ENCODE results near the gene TFR2. TPM values are rescaled to one million over a fixed set of nuclear protein-coding genes. Genes with fewer than 3 reads are reported as not detected.

Gene TFR2
- total RNA-seq, 4 donors from 2014 or later = 0.43 to 2.0 TPM; not detected in 2

DNA sequence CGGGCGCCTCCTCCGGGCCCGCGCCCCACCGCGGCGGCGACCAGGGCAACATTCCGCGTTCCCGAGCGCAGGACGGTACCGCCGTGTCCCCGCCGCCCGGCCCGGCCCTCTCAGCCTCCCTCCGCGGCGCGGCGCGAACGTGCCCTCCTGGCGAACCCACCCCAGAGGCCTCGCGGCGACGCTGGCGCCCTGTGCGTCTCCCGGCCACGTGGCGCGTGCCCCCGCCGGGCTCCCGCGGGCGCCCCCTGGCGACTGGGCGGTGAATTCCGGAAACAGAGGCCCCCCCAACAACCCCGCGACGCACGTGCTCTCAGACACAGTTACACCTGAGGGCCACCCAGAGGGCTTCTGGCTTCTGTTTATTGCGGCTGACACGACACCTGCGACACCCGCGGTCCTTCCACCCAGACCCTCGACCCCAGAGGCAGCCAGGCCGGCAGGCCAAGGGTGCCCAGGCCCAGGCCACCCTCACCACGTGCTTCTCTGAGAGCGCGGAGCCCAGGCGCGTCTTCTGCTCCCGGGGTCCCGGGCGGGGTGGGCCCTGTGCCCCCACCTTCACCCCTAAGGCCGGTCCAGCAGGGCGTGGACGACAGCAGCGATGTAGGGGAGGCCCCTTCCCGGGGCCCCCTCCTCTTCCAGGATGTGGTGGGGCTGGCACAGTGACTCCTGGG, 67.5 kb downstream of the TFR2 start, which contains the start of gene SAP25:
Gene SAP25, minus strand, starts transcription at position 210 of the 671 bp plus-strand sequence. Its CDS starts 158 bp downstream, at position 52.
- H3K27ac ChIP-seq = no peak within 1 kb of the TSS
- TF ChIP-seq POLR2A (IDR thresholded peaks at IDR 0.05) = no peak
- TF ChIP-seq, protein P1, sequence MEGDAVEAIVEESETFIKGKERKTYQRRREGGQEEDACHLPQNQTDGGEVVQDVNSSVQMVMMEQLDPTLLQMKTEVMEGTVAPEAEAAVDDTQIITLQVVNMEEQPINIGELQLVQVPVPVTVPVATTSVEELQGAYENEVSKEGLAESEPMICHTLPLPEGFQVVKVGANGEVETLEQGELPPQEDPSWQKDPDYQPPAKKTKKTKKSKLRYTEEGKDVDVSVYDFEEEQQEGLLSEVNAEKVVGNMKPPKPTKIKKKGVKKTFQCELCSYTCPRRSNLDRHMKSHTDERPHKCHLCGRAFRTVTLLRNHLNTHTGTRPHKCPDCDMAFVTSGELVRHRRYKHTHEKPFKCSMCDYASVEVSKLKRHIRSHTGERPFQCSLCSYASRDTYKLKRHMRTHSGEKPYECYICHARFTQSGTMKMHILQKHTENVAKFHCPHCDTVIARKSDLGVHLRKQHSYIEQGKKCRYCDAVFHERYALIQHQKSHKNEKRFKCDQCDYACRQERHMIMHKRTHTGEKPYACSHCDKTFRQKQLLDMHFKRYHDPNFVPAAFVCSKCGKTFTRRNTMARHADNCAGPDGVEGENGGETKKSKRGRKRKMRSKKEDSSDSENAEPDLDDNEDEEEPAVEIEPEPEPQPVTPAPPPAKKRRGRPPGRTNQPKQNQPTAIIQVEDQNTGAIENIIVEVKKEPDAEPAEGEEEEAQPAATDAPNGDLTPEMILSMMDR (IDR thresholded peaks at IDR 0.05) = no peak
- no peaks in the 10 kb centered on the region for H3K9me3 ChIP-seq
- H3K36me3 ChIP-seq = no peaks in the 10 kb centered on the region
- DNase-seq = no peak
- no peaks in the 10 kb centered on the region for H3K27me3 ChIP-seq
- no peak within 1 kb of the TSS for H3K4me3 ChIP-seq
- H3K4me1 ChIP-seq = peaks cover 0 to 3% of the 10 kb centered on the region in 2 donors
- intact Hi-C loops (cut with DNase I; ENCODE audit: low total_unique reads) = no loop called here

DNA sequence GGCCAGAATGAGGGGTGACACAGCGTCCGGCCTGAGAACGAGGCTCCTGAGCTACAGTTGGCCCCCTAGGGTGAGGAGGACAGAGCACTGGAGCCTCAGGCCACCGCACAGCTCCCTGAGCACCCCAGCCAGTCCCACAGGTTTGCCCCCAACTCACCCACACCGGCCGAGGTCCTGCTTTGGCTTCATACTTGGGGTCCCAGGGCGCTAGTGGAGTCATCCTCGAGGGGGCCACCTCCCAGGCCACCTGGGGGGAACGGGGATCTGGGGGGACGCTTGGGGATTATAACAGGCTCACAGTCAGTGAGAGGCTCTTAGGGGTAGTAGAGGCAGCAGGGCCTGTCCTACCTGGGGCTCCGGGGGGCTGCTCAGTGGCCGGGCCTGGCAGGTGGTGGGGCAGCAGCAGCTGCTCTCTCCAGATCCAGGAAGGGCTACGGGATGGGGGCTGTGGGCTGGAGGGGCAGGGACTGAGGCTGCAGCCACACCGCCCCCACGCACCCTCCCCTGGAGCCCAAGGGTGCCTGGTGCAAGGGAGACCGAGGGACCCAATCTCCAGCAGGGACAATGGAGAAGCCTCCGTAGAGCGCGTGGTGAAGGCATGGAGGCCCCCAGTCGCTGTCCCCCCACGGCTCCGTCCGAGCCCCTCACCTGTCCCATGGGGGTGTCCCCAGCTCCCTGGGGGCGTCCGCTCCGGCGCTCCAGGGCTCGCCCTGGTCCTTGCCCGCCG, 68.2 kb downstream of the TFR2 start:
- Histone ChIP-seq H3K36me3 (no peaks in the 10 kb centered on the region), H3K4me3 (no peak overlapping the region), H3K9me3 (no peaks in the 10 kb centered on the region), H3K27me3 (no peaks in the 10 kb centered on the region), H3K27ac (no peak overlapping the region), H3K4me1 (peaks cover 0 to 3% of the 10 kb centered on the region in 2 donors)
- intact Hi-C loops (cut with DNase I; ENCODE audit: low total_unique reads) = no loop called here
- DNase-seq = no peak
- no peak for TF ChIP-seq POLR2A (IDR thresholded peaks at IDR 0.05)
- TF ChIP-seq, protein P1 (IDR thresholded peaks at IDR 0.05) = no peak

DNA sequence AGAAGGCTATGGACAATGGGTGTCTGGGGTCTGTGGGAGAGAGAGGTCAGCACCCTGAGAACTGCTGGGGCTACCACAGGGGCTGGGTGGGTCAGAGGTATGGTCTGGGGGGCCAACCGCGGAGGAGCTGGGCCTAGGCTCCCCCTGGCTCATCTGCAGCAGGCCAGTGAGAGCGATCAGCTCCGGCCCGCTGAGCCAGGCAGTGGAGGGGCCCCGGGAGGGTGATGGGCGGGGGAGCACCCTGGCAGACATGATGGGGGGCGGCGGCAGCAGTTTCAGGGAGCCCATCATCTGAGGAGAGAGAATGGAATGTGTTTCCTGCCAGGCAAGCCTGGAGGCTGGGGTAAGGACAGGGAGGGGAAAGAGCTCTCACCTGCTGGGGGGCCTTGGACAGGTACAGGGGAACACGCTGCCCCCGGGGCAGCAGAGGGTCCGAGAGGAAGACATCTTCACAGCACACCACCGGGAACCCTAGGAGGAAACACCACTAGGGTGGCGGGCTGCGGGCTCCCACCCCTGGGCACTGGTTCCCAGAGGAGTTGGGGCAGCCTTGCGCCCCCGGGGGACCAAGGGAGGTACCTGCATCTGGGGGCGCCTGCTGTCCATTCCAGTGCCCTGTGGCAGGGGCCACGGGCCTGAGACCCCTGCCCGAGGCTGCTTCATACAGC, 68.9 kb downstream of the TFR2 start:
- no peak for TF ChIP-seq POLR2A (IDR thresholded peaks at IDR 0.05)
- TF ChIP-seq, protein P1 (IDR thresholded peaks at IDR 0.05) = no peak
- Histone ChIP-seq H3K36me3 (no peaks in the 10 kb centered on the region), H3K9me3 (no peaks in the 10 kb centered on the region), H3K27me3 (no peaks in the 10 kb centered on the region), H3K4me3 (no peak overlapping the region), H3K4me1 (peaks cover 0 to 3% of the 10 kb centered on the region in 2 donors), H3K27ac (no peak overlapping the region)
- intact Hi-C loops (cut with DNase I; ENCODE audit: low total_unique reads) = no loop called here
- no peak for DNase-seq

DNA sequence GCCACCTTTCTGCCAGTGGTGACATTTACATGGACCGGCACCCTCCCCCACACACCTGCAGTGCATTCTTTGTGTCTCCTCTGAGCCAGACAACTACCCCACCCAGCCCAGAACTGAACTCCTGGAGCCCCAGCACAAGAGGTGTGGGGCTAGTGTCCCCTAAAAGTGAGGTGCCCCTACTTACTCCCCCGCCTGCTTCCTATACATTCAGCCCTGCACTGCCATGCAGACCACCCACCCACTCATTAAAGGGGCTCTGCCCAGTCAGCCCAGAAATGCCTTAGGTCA, 69.6 kb downstream of the TFR2 start:
- Histone ChIP-seq H3K4me1 (peaks cover 0 to 3% of the 10 kb centered on the region in 2 donors), H3K36me3 (no peaks in the 10 kb centered on the region), H3K27ac (no peak overlapping the region), H3K9me3 (no peaks in the 10 kb centered on the region), H3K4me3 (no peak overlapping the region), H3K27me3 (no peaks in the 10 kb centered on the region)
- TF ChIP-seq, protein P1 (IDR thresholded peaks at IDR 0.05) = no peak
- no peak for TF ChIP-seq POLR2A (IDR thresholded peaks at IDR 0.05)
- DNase-seq = no peak
- intact Hi-C loops (cut with DNase I; ENCODE audit: low total_unique reads) = no loop called here
